Stimulated activated CD4-positive, alpha-beta T cell treated with anti-CD3 and anti-CD28 coated beads, Interleukin-12 subunit alpha, Interleukin-12 subunit beta, amount 100 ng/mL, for 24 hours (primary cell): ENCODE data around the gene ODF2L.

Experiments
- DNase-seq, 2 experiments: peaks; one replicate each; pipeline ENCODE4 v3.0.0-alpha.2; 2020; ENCODE audit warnings: low read depth in 2 of 2

Gene ODF2L, protein sequence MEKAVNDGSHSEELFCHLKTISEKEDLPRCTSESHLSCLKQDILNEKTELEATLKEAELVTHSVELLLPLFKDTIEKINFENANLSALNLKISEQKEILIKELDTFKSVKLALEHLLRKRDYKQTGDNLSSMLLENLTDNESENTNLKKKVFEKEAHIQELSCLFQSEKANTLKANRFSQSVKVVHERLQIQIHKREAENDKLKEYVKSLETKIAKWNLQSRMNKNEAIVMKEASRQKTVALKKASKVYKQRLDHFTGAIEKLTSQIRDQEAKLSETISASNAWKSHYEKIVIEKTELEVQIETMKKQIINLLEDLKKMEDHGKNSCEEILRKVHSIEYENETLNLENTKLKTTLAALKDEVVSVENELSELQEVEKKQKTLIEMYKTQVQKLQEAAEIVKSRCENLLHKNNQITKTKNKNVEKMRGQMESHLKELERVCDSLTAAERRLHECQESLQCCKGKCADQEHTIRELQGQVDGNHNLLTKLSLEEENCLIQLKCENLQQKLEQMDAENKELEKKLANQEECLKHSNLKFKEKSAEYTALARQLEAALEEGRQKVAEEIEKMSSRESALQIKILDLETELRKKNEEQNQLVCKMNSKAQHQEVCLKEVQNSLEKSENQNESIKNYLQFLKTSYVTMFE

DNA sequence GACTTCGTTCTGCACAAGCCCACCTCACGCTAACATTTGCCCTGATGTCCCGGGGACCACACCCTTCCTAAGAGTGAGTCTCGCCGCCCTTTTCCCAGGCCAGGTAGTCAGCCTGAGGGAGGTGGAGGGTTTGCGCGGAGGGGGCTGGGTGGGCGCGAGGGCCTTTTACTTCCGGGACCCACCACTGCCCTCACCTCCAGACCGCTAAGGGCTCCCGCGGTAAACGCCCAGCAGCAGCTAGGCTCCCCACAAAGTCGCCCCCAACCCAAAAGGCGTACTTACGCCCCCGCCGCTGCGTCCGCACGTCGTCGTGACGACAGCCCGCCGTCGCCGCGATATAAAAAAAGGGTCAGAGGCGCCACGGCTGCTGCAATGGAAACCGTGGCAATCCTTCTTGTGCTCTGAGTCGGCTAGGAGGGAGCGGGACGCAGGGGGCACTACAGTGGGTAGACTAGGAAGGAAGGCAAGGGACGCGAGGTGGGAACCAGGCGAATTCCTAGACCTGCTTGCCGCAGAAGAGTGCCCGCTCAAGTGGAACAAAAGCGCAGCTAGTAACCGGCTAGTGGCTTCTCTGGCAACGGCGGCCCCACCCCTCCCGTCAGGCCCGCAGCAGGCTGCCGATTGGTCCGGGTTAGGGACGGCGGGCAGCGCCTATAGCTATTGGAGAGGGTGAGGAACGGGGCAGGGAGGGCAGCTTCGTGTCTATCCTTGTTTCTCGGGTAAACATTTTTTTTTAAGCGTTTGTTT is at the start of gene ODF2L:
Gene ODF2L (minus strand): TSS at position 573 of the 747 bp plus-strand sequence. CDS start 9,296 bp downstream, outside the sequence.
- peak; percentile 80 to 82 for DNase-seq

- DNase-seq = no peak
These were observed 49.8 kb upstream of the ODF2L start for GRCh38 chr1:86445919-86446318.

GRCh38 chr1:86441997-86442396 is 45.9 kb upstream of the ODF2L start:
- no peak for DNase-seq

- no peak for DNase-seq
These were observed 45.5 kb upstream of the ODF2L start for GRCh38 chr1:86441581-86441980.

DNA sequence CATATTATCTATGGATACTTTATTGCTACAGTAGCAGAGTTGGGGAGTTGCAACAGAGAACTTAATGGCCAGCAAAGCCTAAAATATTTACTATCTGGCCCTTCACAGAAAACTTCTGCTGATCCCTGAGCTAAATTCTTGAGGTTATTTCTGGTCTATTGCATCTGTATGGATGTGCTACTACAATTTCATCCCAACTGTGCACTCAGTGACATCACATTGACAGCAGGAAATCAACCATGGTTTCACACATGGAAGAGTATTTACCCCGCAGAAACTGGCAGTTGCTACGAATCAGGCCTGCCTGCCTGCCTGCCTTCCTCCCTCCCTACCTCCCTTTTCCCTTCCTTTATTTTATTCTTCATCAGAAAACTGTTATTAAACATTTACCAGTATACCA is 39.9 kb upstream of the ODF2L start:
- DNase-seq = no peak

DNA sequence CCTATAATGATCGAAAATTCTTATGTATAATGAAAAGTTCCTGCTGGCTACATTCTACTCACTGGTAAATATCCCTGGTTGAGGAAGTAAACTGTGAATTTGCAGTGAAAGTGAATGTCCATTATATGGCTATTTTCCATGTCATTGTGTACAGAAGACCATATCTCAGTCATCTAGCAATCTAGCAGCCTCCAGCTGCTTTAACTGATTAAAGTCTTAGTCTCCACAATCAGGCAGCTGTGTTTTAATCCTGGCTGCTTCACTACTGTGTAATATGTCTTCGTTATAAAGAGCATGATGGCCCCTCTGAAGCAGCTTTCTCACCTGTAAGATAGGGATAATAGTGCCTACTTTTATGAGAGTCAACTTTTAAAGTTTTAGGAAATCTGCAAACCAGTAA is 39.2 kb upstream of the ODF2L start:
- DNase-seq = no peak

- DNase-seq = no peak
These were observed 37.9 kb upstream of the ODF2L start for GRCh38 chr1:86434059-86434458.

- DNase-seq = no peak
These were observed 34.3 kb upstream of the ODF2L start for GRCh38 chr1:86430376-86430775.

GRCh38 chr1:86429835-86430234 is 33.7 kb upstream of the ODF2L start:
- no peak for DNase-seq

GRCh38 chr1:86429122-86429725 is 33.1 kb upstream of the ODF2L start:
- DNase-seq = no peak

GRCh38 chr1:86423873-86424272 is 27.8 kb upstream of the ODF2L start, which contains the start of gene CLCA2:
Gene CLCA2 (plus strand): TSS chr1:86424171. CDS start chr1:86424248, 77 bp downstream.
- DNase-seq = no peak

GRCh38 chr1:86423473-86423872 is 27.4 kb upstream of the ODF2L start:
- DNase-seq = no peak

- no peak for DNase-seq
These were observed 25.6 kb upstream of the ODF2L start for GRCh38 chr1:86421601-86422280.

GRCh38 chr1:86419277-86419903 is 23.3 kb upstream of the ODF2L start:
- DNase-seq = no peak

- DNase-seq = no peak
These were observed 20.2 kb upstream of the ODF2L start for GRCh38 chr1:86416343-86416742.

DNA sequence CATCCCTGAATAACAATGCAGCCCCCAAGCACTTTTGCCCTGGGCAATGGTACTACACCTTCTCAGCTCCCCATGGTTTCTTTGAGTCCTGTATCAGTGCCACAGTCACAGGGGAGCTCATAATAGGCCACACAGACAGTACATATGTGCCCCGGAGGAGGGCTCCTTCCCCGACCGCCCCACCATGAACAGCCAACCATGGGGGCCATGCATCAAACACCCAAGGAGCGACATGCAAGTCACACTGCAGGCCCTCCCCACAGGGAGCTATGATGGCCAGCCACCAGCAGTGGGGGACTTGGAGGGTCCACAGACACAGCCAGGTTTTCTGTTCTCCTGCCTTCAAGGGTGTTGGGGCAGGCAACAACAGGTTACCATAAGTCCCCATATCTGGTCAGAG is 14.8 kb upstream of the ODF2L start:
- DNase-seq = no peak

GRCh38 chr1:86409416-86410021 is 13.4 kb upstream of the ODF2L start:
- no peak for DNase-seq

GRCh38 chr1:86396498-86396890 is 371 bp upstream of the ODF2L start:
- DNase-seq = no peak

GRCh38 chr1:86394416-86394815 is 1.7 kb downstream of the ODF2L start:
- no peak for DNase-seq

GRCh38 chr1:86389307-86389706 is 6.8 kb downstream of the ODF2L start:
- DNase-seq = no peak

- DNase-seq = no peak
These were observed 7.3 kb downstream of the ODF2L start for GRCh38 chr1:86388777-86389176.
